ENCODE measurements around the gene HOXD4.

HOXD4 gene

GRCh38 chr2:176114120-176114929 is 37.0 kb upstream of the HOXD4 start:
- DNase-seq (ENCODE audit: low read depth, low spot score) = no peak

GRCh38 chr2:176114930-176115625 is 36.3 kb upstream of the HOXD4 start:
- no peak for DNase-seq (ENCODE audit: low read depth, low spot score)

- DNase-seq (ENCODE audit: low read depth, low spot score) = no peak
Observed at GRCh38 chr2:176115883-176116813, 35.2 kb upstream of the HOXD4 start, which contains the start of gene HOXD10. HOXD10 (plus strand) TSS chr2:176116778; CDS start chr2:176116834, 56 bp downstream.

GRCh38 chr2:176117162-176117822 is 34.1 kb upstream of the HOXD4 start:
- no peak for DNase-seq (ENCODE audit: low read depth, low spot score)

GRCh38 chr2:176117823-176118371 is 33.5 kb upstream of the HOXD4 start:
- DNase-seq (ENCODE audit: low read depth, low spot score) = no peak

- no peak for DNase-seq (ENCODE audit: low read depth, low spot score)
Observed at GRCh38 chr2:176118601-176119339, 32.6 kb upstream of the HOXD4 start.

- DNase-seq (ENCODE audit: low read depth, low spot score) = no peak
Observed at GRCh38 chr2:176120364-176121189, 30.8 kb upstream of the HOXD4 start.

- no peak for DNase-seq (ENCODE audit: low read depth, low spot score)
Observed at GRCh38 chr2:176121190-176122051, 29.9 kb upstream of the HOXD4 start.

GRCh38 chr2:176122052-176122682 is 29.2 kb upstream of the HOXD4 start:
- DNase-seq (ENCODE audit: low read depth, low spot score) = no peak

GRCh38 chr2:176122683-176123410 is 28.5 kb upstream of the HOXD4 start, which contains the start of gene HOXD9:
HOXD9 (plus strand) TSS chr2:176122719; CDS start chr2:176122769, 50 bp downstream.
- no peak for DNase-seq (ENCODE audit: low read depth, low spot score)

- no peak for DNase-seq (ENCODE audit: low read depth, low spot score)
Observed at GRCh38 chr2:176123411-176124109, 27.8 kb upstream of the HOXD4 start.

GRCh38 chr2:176124110-176124946 is 27.0 kb upstream of the HOXD4 start:
- no peak for DNase-seq (ENCODE audit: low read depth, low spot score)

GRCh38 chr2:176124947-176125771 is 26.2 kb upstream of the HOXD4 start:
- DNase-seq (ENCODE audit: low read depth, low spot score) = no peak

- no peak for DNase-seq (ENCODE audit: low read depth, low spot score)
Observed at GRCh38 chr2:176125772-176126054, 25.6 kb upstream of the HOXD4 start.
